GM19372 (cell line): ENCODE data around the gene PCYT2.
"Not testable (repeated sequence)": the region's sequence is repeated elsewhere in the genome, so short reads cannot be mapped to it uniquely, and the experiment has no call there.

Experiments used
- ATAC-seq: cut with Tn5 transposase; IDR thresholded peaks from one replicate; pipeline ENCODE4 v1.9.1; 2021; ENCODE audit warnings: mild to moderate bottlenecking, low read depth, moderate library complexity; ENCODE audit not compliant: unreplicated experiment

PCYT2 gene

GRCh38 chr17:81911277-81911961, at the start of gene PCYT2:
Gene PCYT2 (minus strand): TSS chr17:81911399. CDS start chr17:81911355, 44 bp downstream.
- peak; percentile 83 for ATAC-seq

- ATAC-seq = no peak
These were observed 49.1 kb upstream of the PCYT2 start for GRCh38 chr17:81960130-81960958.

- no peak for ATAC-seq
These were observed 48.3 kb upstream of the PCYT2 start for GRCh38 chr17:81959362-81960129.

GRCh38 chr17:81958633-81959342, 47.6 kb upstream of the PCYT2 start:
- ATAC-seq = no peak

GRCh38 chr17:81957691-81958432, 46.7 kb upstream of the PCYT2 start:
- ATAC-seq = no peak

- no peak for ATAC-seq
These were observed 45.7 kb upstream of the PCYT2 start for GRCh38 chr17:81956607-81957589.

- ATAC-seq = no peak
These were observed 44.8 kb upstream of the PCYT2 start for GRCh38 chr17:81955756-81956544.

- ATAC-seq = no peak
These were observed 44.0 kb upstream of the PCYT2 start for GRCh38 chr17:81955058-81955681.

- ATAC-seq = no peak
These were observed 43.2 kb upstream of the PCYT2 start for GRCh38 chr17:81954131-81955057.

GRCh38 chr17:81953443-81953842, 42.2 kb upstream of the PCYT2 start:
- ATAC-seq = not testable (repeated sequence)

GRCh38 chr17:81952792-81953228, 41.6 kb upstream of the PCYT2 start:
- ATAC-seq = no peak

- no peak for ATAC-seq
These were observed 40.8 kb upstream of the PCYT2 start for GRCh38 chr17:81951785-81952684.

GRCh38 chr17:81950501-81950900, 39.3 kb upstream of the PCYT2 start:
- no peak for ATAC-seq

GRCh38 chr17:81948635-81949378, 37.6 kb upstream of the PCYT2 start:
- ATAC-seq = no peak

- no peak for ATAC-seq
These were observed 36.0 kb upstream of the PCYT2 start, which contains the start of gene MYADML2 for GRCh38 chr17:81947189-81947588. Gene MYADML2 (minus strand): TSS chr17:81947233. CDS start chr17:81941741, 5,492 bp downstream.
